ENCODE results near the gene LONP1. TPM values are rescaled to one million over a fixed set of nuclear protein-coding genes. Genes with fewer than 3 reads are reported as not detected.
A peak's percentile ranks its signal among the peaks of the same experiment; 100 is the strongest.

The LONP1 gene
- total RNA-seq, 1 donor from 2014 or later = 48.8 TPM

- ATAC-seq (no peak), DNase-seq (ENCODE audit: low spot score) (no peak)
- intact Hi-C loops (cut with DNase I) = no loop called here
Observed at GRCh38 chr19:5683177-5683886, 36.6 kb downstream of the LONP1 start.

GRCh38 chr19:5682107-5682482 is 37.9 kb downstream of the LONP1 start:
- intact Hi-C loops (cut with DNase I) = no loop called here
- DNase-seq (ENCODE audit: low spot score) (no peak), ATAC-seq (no peak)

GRCh38 chr19:5681391-5682106 is 38.4 kb downstream of the LONP1 start:
- ATAC-seq (no peak), DNase-seq (ENCODE audit: low spot score) (no peak)
- intact Hi-C loops (cut with DNase I) = no loop called here

DNA sequence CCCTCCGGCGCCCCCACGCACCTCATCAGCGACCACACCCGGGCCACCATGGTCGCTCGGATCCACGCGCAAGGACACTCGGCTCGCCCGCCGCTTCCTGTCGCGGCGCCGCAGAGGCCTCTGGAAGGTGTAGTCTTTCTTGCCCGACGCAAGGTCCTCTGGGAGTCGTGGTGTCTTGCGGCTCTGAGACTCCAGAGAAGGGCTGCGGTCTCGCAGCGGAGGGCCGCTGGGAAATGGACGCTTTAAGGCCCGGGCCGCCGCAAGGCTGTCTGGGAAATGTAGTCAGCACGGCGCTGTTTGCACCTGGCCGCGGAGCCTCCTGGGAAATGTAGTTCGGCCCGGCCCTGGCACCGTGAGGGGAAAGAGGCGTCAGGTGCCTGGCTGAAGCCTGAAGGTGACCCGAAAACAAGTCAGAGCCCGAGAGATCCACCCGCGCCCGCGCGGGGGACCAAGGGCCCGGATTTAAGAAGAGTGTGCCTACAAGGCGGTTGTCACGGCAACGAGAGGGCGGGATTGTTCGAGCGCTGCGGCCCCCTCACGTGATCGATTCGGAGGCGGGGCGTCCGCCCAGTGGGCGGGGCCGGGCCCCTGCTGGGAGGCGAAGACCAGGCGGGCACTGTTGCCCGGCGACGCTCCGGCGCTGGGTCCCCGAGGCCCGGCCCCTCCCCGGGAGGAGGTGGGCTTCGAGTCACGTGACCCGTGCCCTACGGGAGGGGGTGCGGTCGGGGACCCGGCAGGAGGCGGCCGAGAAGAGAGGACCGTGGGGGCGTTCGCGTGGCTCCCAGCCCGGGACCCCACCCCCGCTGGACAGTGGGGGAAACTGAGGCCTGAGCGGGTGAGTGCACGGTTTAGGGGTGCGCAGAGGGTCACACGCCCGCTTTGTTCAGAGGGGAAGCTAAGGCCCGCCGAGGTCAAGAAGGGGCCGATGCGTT is 39.2 kb downstream of the LONP1 start, which contains the start of the genes HSD11B1L and MICOS13:
HSD11B1L (plus strand) TSS at position 591 of the 932 bp plus-strand sequence. CDS start 3,806 bp downstream, outside the sequence.
MICOS13 (minus strand) TSS at position 80 of the 932 bp plus-strand sequence; CDS start at position 50, 30 bp downstream.
- intact Hi-C loops (cut with DNase I) = no loop called here
- peak; percentile 97 for ATAC-seq

GRCh38 chr19:5680084-5680436 is 39.9 kb downstream of the LONP1 start:
- DNase-seq (ENCODE audit: low spot score) = peak; percentile 83
- intact Hi-C loops (cut with DNase I) = no loop called here
- ATAC-seq = peak; percentile 4

More for the DNA sequence above, 39.2 kb downstream of the LONP1 start, which contains the start of the genes HSD11B1L and MICOS13:
- peak; percentile 99 for DNase-seq (ENCODE audit: low spot score)

GRCh38 chr19:5679289-5680083 is 40.5 kb downstream of the LONP1 start:
- ATAC-seq = no peak
- intact Hi-C loops (cut with DNase I) = no loop called here
- no peak for DNase-seq (ENCODE audit: low spot score)

- intact Hi-C loops (cut with DNase I) = no loop called here
- DNase-seq (ENCODE audit: low spot score) (no peak), ATAC-seq (no peak)
Observed at GRCh38 chr19:5678071-5678718, 41.8 kb downstream of the LONP1 start.

- no peak for DNase-seq (ENCODE audit: low spot score)
- ATAC-seq = no peak
- intact Hi-C loops (cut with DNase I) = no loop called here
Observed at GRCh38 chr19:5677580-5677979, 42.4 kb downstream of the LONP1 start.

DNA sequence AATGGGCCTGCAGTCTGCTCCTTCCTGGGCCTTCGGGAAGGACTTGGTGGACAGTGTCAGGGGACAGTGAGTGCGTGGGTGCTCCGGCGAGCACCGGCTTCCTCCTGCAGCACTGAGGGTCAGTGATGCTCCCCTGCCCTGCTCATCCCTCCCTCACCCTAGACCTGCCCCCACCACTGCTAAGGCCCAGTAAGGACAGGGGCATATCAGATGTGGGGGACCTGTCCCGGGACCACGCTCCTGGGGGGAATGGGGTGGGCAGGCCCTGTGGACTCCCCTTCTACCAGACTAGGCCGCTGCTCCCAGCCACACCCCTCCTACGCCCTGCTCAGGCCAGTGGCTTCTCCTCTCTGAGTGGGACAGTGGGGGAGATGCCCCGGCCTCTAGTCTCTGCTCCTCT is 42.8 kb downstream of the LONP1 start:
- ATAC-seq (no peak), DNase-seq (ENCODE audit: low spot score) (no peak)
- intact Hi-C loops (cut with DNase I) = no loop called here

DNA sequence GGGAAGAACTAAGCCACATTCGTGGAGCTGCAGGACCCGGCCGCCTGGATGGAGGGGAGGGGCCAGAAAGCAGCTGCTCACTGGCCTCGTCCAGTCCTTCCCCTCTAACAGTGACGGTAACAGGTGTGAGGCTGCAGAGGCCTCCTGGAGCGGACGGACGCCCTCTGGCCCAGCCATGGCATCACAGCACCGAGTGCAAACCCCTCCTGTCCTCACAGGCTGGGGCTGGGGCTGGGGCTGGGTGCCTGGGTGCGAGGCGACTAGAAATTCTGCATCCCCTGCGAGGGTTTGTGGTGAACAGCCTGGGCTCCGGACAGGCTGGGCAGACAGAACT is 43.2 kb downstream of the LONP1 start:
- intact Hi-C loops (cut with DNase I) = no loop called here
- no peak for DNase-seq (ENCODE audit: low spot score)
- no peak for ATAC-seq

GRCh38 chr19:5676105-5676771 is 43.7 kb downstream of the LONP1 start:
- no peak for DNase-seq (ENCODE audit: low spot score)
- ATAC-seq = no peak
- intact Hi-C loops (cut with DNase I) = no loop called here

DNA sequence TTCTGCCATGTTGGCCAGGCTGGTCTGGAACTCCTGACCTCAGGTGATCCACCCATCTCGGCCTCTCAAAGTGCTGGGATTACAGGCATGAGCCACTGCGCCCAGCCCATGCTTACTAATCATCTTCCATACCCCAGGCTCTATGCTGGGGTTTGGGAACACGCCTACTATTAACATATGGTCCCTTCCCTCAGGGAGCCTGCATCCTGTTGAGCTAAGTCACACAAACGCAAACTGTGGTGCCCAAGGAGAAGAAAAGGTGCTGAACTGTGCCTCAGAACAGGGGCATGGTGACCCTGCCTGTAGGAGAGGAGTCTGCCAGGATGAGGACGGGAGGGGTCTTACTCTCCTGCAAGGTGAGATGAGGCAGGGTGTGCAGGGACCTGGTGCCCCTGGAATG is 45.2 kb downstream of the LONP1 start:
- no peak for ATAC-seq
- intact Hi-C loops (cut with DNase I) = no loop called here
- DNase-seq (ENCODE audit: low spot score) = no peak

DNA sequence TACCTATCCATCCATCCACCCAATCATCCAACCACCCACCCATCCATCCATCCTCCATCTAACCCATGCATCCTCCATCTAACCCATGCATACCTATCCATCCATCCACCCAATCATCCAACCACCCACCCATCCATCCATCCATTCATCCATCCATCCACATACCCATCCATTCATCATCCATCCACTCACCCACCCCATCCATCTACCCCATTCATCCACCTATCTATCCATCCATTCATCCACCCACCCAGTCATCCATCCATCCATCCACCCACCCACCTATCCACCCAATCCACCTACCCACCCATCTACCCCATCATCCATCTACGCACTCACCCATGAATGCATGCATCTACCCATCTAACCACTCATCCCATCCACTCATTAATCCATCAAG is 46.2 kb downstream of the LONP1 start:
- intact Hi-C loops (cut with DNase I) = no loop called here
- ATAC-seq (no peak), DNase-seq (ENCODE audit: low spot score) (no peak)

DNA sequence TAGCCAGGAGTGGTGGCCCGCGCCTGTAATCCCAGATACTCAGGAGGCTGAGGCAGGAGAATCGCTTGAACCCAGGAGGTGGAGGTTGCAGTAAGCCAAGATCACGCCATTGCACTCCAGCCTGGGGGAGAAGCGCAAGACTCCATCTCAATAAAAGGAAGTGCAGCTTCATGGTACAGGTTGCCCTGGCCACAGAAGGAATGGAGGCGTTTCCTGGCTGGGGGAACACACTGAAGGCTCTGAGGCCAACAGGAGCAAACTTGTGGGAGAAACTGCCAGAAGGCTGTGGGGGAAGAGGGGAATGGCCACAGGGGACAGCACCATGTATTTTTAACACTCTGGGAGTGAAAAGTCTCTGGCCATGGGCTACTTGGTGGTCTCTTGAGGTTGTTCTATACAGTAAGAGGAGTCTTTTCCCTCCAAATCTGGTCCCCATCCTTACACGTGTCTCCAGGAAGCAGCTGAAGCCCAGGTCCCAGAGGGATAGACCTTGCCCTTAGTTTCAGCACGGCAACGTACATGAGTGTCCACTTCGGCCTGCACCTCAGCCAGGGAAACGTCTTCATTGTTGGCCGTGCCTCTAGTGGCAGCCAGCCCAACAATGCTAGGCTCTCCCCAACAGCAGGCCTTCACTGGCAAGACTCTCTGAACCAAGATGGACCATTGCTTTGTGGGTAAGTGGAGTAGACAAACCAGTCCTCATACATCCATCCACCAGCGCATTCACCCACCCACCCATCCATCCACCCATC is 47.1 kb downstream of the LONP1 start:
- no peak for ATAC-seq
- intact Hi-C loops (cut with DNase I) = no loop called here

GRCh38 chr19:5671600-5671999 is 48.3 kb downstream of the LONP1 start:
- intact Hi-C loops (cut with DNase I) = no loop called here
- ATAC-seq = no peak
- DNase-seq (ENCODE audit: low spot score) = no peak

More for the DNA sequence above, 47.1 kb downstream of the LONP1 start:
- DNase-seq (ENCODE audit: low spot score) = no peak

DNA sequence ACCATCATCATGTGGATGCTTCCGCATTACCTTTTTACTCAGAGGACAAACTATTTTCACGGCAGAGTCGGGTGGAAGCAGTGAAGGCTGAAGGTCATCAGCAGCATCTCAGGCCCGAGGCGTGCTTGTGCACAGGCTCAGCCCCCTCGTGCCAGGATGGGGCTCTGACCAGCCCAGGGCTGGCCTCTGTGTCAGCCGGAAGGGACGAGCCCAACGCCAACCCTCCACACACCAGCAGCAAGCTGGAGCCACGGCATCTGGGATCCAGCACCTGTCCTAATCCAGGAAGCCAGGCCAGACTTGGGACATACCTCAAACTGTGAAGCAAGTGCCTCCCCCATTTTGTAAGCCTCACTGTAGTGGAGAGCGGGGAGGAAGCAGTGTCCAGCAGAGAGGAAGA is 50.7 kb downstream of the LONP1 start:
- ATAC-seq = no peak
- intact Hi-C loops (cut with DNase I) = no loop called here

DNA sequence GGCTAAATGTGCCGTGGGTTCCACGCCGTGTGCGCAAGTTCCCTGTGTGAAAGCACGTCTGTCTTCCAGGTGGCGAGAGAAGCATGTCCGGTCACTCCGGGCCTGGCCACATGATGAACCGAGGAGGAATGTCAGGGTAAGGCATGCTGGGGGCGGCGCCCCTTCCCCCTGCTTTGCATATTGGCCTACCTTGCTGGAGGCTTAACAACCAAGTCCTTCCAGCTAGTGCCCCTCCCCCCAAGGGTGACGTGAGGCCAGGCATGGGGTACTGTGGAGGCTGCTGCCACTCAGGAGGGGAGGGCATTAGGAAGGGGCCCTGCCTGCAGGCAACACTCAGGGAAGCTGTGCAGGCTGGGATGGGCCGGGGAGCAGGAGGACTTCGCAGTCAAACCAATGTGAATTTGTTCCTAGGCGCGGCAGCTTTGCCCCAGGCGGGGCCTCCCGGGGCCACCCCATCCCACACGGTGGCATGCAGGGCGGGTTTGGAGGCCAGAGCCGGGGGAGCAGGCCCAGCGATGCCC is 52.1 kb downstream of the LONP1 start:
- intact Hi-C loops (cut with DNase I) = no loop called here
- DNase-seq (ENCODE audit: low spot score) (no peak), ATAC-seq (no peak)

More for the DNA sequence above, 50.7 kb downstream of the LONP1 start:
- no peak for DNase-seq (ENCODE audit: low spot score)

Measured in sciatic nerve (tissue), 2 donors.